Measurements from ENCODE around the gene ADRB2.

The ADRB2 gene

GRCh38 chr5:148806520-148806931 lies 19.9 kb upstream of the ADRB2 start:
- H3K27me3 ChIP-seq (ENCODE audit: insufficient read depth, low read length) = no peaks in the 10 kb centered on the region
- no peaks in the 10 kb centered on the region for H3K9me2 ChIP-seq (ENCODE audit: low read depth, low read length)
- no peak overlapping the region for H2AFZ ChIP-seq (ENCODE audit: low read length)
- peaks cover 24% of the 10 kb centered on the region for H3K4me1 ChIP-seq (ENCODE audit: insufficient read depth, low read length, severe bottlenecking)
- no peak overlapping the region for H3K27ac ChIP-seq (ENCODE audit: low read depth, low read length, poor library complexity, severe bottlenecking)
- no peak overlapping the region for H3K4me3 ChIP-seq (ENCODE audit: low read depth, low read length, poor library complexity, severe bottlenecking)
- H3K9me3 ChIP-seq (ENCODE audit: low read length) = no peaks in the 10 kb centered on the region
- no peaks in the 10 kb centered on the region for H3K79me2 ChIP-seq (ENCODE audit: insufficient read depth, low read length)
- no peaks in the 10 kb centered on the region for H4K20me1 ChIP-seq (ENCODE audit: insufficient read depth, low read length)
- TF ChIP-seq, protein P1, sequence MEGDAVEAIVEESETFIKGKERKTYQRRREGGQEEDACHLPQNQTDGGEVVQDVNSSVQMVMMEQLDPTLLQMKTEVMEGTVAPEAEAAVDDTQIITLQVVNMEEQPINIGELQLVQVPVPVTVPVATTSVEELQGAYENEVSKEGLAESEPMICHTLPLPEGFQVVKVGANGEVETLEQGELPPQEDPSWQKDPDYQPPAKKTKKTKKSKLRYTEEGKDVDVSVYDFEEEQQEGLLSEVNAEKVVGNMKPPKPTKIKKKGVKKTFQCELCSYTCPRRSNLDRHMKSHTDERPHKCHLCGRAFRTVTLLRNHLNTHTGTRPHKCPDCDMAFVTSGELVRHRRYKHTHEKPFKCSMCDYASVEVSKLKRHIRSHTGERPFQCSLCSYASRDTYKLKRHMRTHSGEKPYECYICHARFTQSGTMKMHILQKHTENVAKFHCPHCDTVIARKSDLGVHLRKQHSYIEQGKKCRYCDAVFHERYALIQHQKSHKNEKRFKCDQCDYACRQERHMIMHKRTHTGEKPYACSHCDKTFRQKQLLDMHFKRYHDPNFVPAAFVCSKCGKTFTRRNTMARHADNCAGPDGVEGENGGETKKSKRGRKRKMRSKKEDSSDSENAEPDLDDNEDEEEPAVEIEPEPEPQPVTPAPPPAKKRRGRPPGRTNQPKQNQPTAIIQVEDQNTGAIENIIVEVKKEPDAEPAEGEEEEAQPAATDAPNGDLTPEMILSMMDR (IDR thresholded peaks at IDR 0.05; ENCODE audit: low read length) = no peak
- TF ChIP-seq EZH2 (IDR thresholded peaks at IDR 0.05; ENCODE audit: borderline replicate concordance, low read length) = no peak
- no peaks in the 10 kb centered on the region for H3K36me3 ChIP-seq (ENCODE audit: insufficient read depth, low read length)
- H3K4me2 ChIP-seq (ENCODE audit: low read length) = no peak overlapping the region
- H3K9ac ChIP-seq (ENCODE audit: low read length) = no peak overlapping the region
- no peaks in the 10 kb centered on the region for H3F3A ChIP-seq (ENCODE audit: insufficient read depth, low read length)

DNA sequence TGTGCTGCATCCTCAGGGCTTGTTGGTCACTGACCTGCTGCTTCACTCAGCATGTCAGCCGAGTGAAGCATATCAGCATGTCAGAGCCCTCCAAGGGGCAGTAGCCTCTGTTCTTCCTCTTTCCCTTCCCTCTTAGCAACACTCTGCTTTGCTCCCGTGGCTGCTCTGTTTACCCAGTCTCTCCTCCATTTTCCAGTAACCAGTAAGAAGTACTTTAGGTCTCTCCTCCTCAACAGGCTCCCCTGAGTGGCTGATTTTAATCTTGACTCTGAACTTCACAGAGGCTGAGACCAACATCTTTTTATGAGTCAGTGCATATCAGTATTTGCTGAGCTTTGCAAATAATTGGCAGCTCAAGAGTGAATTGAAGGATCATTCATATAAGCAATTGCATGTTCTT lies 18.6 kb upstream of the ADRB2 start:
- Histone ChIP-seq H3K4me2 (ENCODE audit: low read length) (no peak overlapping the region; the same call in 1 of the 2 replicates), H3K9ac (ENCODE audit: low read length) (no peak overlapping the region), H3K4me1 (ENCODE audit: insufficient read depth, low read length, severe bottlenecking) (peaks cover 24% of the 10 kb centered on the region), H3K9me3 (ENCODE audit: low read length) (no peaks in the 10 kb centered on the region), H3K79me2 (ENCODE audit: insufficient read depth, low read length) (no peaks in the 10 kb centered on the region), H3K27ac (ENCODE audit: low read depth, low read length, poor library complexity, severe bottlenecking) (no peak overlapping the region), H3K27me3 (ENCODE audit: insufficient read depth, low read length) (no peaks in the 10 kb centered on the region), H2AFZ (ENCODE audit: low read length) (no peak overlapping the region), H3K36me3 (ENCODE audit: insufficient read depth, low read length) (no peaks in the 10 kb centered on the region), H4K20me1 (ENCODE audit: insufficient read depth, low read length) (no peaks in the 10 kb centered on the region), H3K4me3 (ENCODE audit: low read depth, low read length, poor library complexity, severe bottlenecking) (no peak overlapping the region), H3F3A (ENCODE audit: insufficient read depth, low read length) (no peaks in the 10 kb centered on the region), H3K9me2 (ENCODE audit: low read depth, low read length) (no peaks in the 10 kb centered on the region)
- TF ChIP-seq, protein P1 (IDR thresholded peaks at IDR 0.05; ENCODE audit: low read length) = no peak
- no peak for TF ChIP-seq EZH2 (IDR thresholded peaks at IDR 0.05; ENCODE audit: borderline replicate concordance, low read length)

GRCh38 chr5:148808864-148809642 lies 17.4 kb upstream of the ADRB2 start:
- Histone ChIP-seq H3K79me2 (ENCODE audit: insufficient read depth, low read length) (no peaks in the 10 kb centered on the region), H3K9ac (ENCODE audit: low read length) (peak overlapping the region; percentile 13; the same call in 1 of the 2 replicates), H3K9me2 (ENCODE audit: low read depth, low read length) (no peaks in the 10 kb centered on the region), H4K20me1 (ENCODE audit: insufficient read depth, low read length) (no peaks in the 10 kb centered on the region), H3K4me3 (ENCODE audit: low read depth, low read length, poor library complexity, severe bottlenecking) (peak overlapping the region; percentile 45), H3K9me3 (ENCODE audit: low read length) (no peaks in the 10 kb centered on the region), H3F3A (ENCODE audit: insufficient read depth, low read length) (no peaks in the 10 kb centered on the region), H2AFZ (ENCODE audit: low read length) (peak overlapping the region; percentile 74; the same call in 1 of the 2 replicates), H3K27ac (ENCODE audit: low read depth, low read length, poor library complexity, severe bottlenecking) (peak overlapping the region; percentile 23), H3K27me3 (ENCODE audit: insufficient read depth, low read length) (no peaks in the 10 kb centered on the region), H3K4me1 (ENCODE audit: insufficient read depth, low read length, severe bottlenecking) (peaks cover 24% of the 10 kb centered on the region), H3K36me3 (ENCODE audit: insufficient read depth, low read length) (no peaks in the 10 kb centered on the region), H3K4me2 (ENCODE audit: low read length) (peak overlapping the region; percentile 62)
- TF ChIP-seq, protein P1 (IDR thresholded peaks at IDR 0.05; ENCODE audit: low read length) = no peak
- no peak for TF ChIP-seq EZH2 (IDR thresholded peaks at IDR 0.05; ENCODE audit: borderline replicate concordance, low read length)
